ENCODE data around the gene KLK2. TPM values are rescaled to one million over a fixed set of nuclear protein-coding genes. Genes with fewer than 3 reads are reported as not detected.

KLK2 gene
- total and polyA plus RNA-seq, 2 of the 13 experiments (the other 11 are each of a cell fraction or from before 2014, with no cell fraction given): 0.11 TPM; not detected in 1

GRCh38 chr19:50873056-50873455 lies at the start of gene KLK2 (continued):
- no peak for TF ChIP-seq ZBTB4 (CRISPR knock-in tag; IDR thresholded peaks at IDR 0.05; ENCODE audit: borderline replicate concordance)
- TF ChIP-seq DZIP1 (CRISPR knock-in tag; IDR thresholded peaks at IDR 0.05): no peak
- no peak for TF ChIP-seq SMC3 (IDR thresholded peaks at IDR 0.05; ENCODE audit: low read length)
- no peak for TF ChIP-seq NR2F2 (IDR thresholded peaks at IDR 0.05; ENCODE audit: borderline replicate concordance, low read depth)

GRCh38 chr19:50826492-50827240 lies 46.6 kb upstream of the KLK2 start:
- no peak overlapping the region for H3K4me2 ChIP-seq (ENCODE audit: low read depth, low read length)
- ATAC-seq (no peak), DNase-seq (ENCODE audit: low spot score) (no peak), FAIRE-seq (no peak)
- intact Hi-C loops (cut with micrococcal nuclease; ENCODE audit: unreplicated experiment): no loop called here
- H3K4me1 ChIP-seq (ENCODE audit: insufficient read depth, low read length): no peaks in the 10 kb centered on the region
- H4K20me1 ChIP-seq (ENCODE audit: insufficient read depth, low read length): no peaks in the 10 kb centered on the region
- 64% methylated on average over 26 of the region's 43 CpGs for WGBS (ENCODE audit: low lambda C conversion rate)
- in situ Hi-C loops (cut with HindIII; ENCODE audit: extremely low pct_ligation_motif_present, low pct_unique_long_range_greater_than_20kb): no loop called here
- H3K27ac ChIP-seq (ENCODE audit: extremely low read length, insufficient read depth, low read length): no peak overlapping the region
- H3K36me3 ChIP-seq (replicated peaks in 1 of 2; ENCODE audit: control insufficient read depth in 1 of 2, insufficient read depth in 2 of 2, low read length in 2 of 2): no peaks in the 10 kb centered on the region
- H3K9ac ChIP-seq (ENCODE audit: insufficient read depth, low read depth, low read length): no peak overlapping the region
- ChIA-PET POLR2A (no interaction called here), CTCF (ENCODE audit: low intra/inter-chr PET ratio, low total read pairs) (no interaction called here)
- no TSS peak for BruUV-seq (replicated peaks)
- H3K27me3 ChIP-seq (ENCODE audit: control insufficient read depth in 1 of 2, insufficient read depth in 2 of 2, low read length in 2 of 2): peaks cover 1 to 36% of the 10 kb centered on the region in 2 experiments; a peak in 4 of 5 replicates
- H2AFZ ChIP-seq (ENCODE audit: low read length): no peak overlapping the region
- H3K9me3 ChIP-seq (ENCODE audit: low read length): no peaks in the 10 kb centered on the region
- H3K79me2 ChIP-seq (ENCODE audit: insufficient read depth, low read length): no peaks in the 10 kb centered on the region
- H3K4me3 ChIP-seq (replicated peaks in 1 of 3; ENCODE audit: insufficient read depth in 1 of 3, low read depth in 2 of 3, low read length in 3 of 3): no peak overlapping the region
- TF ChIP-seq ZNF274 (CRISPR knock-in tag; IDR thresholded peaks at IDR 0.05): no peak
- no peak for TF ChIP-seq THAP7 (CRISPR knock-in tag; IDR thresholded peaks at IDR 0.05)
- TF ChIP-seq ZNF644 (CRISPR knock-in tag; IDR thresholded peaks at IDR 0.05; ENCODE audit: low read depth): no peak
- TF ChIP-seq KDM5A (IDR thresholded peaks at IDR 0.05; ENCODE audit: borderline replicate concordance, low read length): no peak
- no peak for TF ChIP-seq HOXA9 (CRISPR knock-in tag; IDR thresholded peaks at IDR 0.05; ENCODE audit: borderline replicate concordance)
- TF ChIP-seq MAFK (conservative IDR thresholded peaks at IDR 0.05 in 1 of 2, IDR thresholded peaks at IDR 0.05 in 1 of 2; ENCODE audit: low read length in 2 of 2): peak; percentile 50 to 64
- peak; percentile 26; the same call in 1 of the 2 replicates for TF ChIP-seq MAFF (IDR thresholded peaks at IDR 0.05; ENCODE audit: low read depth, low read length)
- TF ChIP-seq CTCF (CRISPR knock-in tag; IDR thresholded peaks at IDR 0.05): no peak
- no peak for TF ChIP-seq KMT2A (CRISPR knock-in tag; IDR thresholded peaks at IDR 0.05)

All from HepG2 (cell line).